ENCODE results near the gene CST3.
"Not testable (repeated sequence)": the region's sequence is repeated elsewhere in the genome, so short reads cannot be mapped to it uniquely, and the experiment has no call there.

CST3 gene, protein sequence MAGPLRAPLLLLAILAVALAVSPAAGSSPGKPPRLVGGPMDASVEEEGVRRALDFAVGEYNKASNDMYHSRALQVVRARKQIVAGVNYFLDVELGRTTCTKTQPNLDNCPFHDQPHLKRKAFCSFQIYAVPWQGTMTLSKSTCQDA

DNA sequence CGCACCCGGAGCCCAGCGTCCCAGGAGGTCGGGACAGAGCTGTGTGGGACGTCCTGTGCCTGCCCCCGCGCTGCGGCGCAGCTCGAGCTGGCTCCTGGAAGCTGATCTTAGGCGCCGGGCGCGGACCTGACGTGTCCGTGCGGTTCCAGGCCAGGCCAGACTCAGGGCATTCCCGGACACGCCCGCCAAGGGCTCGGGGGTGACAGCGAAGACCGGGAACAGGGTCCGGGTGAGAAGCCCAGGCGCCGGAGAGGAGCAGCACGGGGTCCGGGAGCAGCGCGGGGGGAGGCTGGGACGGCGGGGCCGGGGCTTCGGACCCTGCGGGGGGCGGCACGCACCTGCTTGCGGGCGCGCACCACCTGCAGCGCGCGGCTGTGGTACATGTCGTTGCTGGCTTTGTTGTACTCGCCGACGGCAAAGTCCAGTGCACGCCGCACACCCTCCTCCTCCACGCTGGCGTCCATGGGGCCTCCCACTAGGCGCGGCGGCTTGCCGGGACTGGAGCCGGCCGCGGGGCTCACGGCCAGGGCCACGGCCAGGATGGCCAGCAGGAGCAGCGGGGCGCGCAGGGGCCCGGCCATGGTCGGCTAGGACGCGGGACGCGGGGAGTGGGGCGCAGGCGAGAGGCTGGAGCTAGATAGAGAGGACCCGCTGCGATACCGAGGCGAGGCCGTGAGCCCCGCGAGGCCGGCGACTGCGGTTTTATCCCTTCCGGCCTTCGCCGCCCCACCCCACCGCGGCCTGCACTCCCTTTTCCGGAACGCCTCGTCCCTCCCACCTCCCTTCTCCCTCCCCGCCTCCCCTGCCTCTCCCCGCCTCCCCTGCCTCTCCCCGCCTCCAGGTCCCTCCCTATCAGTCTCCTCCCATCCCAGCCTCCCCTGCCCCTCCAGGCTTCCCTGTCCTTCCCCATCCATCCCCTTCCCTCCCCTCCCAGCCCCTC is at the start of gene CST3:
TSS of gene CST3 (minus strand) at position 674 of the 940 bp plus-strand sequence. CDS start at position 581, 93 bp downstream.
- peak within 1 kb of the TSS; percentile 87 for H3K4me3 ChIP-seq (ENCODE audit: low read depth, low read length)
- TF ChIP-seq, protein P1, sequence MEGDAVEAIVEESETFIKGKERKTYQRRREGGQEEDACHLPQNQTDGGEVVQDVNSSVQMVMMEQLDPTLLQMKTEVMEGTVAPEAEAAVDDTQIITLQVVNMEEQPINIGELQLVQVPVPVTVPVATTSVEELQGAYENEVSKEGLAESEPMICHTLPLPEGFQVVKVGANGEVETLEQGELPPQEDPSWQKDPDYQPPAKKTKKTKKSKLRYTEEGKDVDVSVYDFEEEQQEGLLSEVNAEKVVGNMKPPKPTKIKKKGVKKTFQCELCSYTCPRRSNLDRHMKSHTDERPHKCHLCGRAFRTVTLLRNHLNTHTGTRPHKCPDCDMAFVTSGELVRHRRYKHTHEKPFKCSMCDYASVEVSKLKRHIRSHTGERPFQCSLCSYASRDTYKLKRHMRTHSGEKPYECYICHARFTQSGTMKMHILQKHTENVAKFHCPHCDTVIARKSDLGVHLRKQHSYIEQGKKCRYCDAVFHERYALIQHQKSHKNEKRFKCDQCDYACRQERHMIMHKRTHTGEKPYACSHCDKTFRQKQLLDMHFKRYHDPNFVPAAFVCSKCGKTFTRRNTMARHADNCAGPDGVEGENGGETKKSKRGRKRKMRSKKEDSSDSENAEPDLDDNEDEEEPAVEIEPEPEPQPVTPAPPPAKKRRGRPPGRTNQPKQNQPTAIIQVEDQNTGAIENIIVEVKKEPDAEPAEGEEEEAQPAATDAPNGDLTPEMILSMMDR (IDR thresholded peaks at IDR 0.05; ENCODE audit: low read depth, low read length): no peak

DNA sequence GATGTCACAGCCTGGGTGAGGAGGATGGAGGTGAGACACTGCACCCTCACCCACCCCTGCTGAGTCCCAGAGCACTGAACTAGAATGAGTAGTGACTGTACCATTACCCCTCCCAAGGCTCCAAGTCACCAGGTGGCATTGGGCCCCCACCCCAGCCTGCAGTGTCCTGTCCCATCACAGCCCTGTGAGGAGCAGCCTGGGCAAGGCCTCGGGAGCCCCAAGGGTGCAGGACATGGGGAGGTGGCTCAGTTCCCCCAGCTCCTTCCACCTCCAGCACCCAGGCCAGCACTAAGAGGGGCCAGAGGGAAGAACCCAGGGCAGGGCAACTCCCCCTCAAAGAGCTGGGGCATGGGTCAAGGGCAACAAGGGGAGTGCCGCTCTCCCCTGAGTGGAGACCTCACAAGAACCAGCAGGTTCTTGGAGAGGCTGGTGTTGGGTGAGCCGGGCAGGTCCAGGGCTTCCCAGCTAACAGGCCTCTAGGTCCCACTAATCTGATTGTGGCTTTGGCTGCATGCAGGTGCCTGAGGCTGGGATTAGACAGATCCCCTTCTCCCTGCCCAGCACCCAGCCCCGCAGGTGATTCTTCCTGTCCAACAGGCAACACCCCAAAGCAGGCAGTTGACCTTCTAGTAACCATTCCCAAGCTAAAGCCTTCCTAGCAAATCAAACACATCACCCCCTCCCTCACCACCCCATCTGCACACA is 48.4 kb upstream of the CST3 start:
- no peak overlapping the region for H3K4me3 ChIP-seq (ENCODE audit: low read depth, low read length)
- TF ChIP-seq, protein P1 (IDR thresholded peaks at IDR 0.05; ENCODE audit: low read depth, low read length): no peak

DNA sequence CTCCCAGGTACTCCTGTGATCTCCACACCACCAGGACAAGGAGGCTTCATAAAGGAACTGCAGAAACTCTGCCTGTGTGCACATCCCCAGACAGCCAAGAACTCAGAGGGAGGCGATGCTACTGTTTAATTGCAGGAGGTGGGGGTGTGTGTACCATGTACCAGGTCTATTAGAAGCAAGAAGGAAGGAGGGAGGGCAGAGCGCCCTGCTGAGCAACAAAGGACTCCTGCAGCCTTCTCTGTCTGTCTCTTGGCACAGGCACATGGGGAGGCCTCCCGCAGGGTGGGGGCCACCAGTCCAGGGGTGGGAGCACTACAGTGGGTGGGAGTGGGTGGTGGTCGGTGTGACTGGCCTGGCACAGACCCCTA is 47.8 kb upstream of the CST3 start:
- H3K4me3 ChIP-seq (ENCODE audit: low read depth, low read length): not testable (repeated sequence)

DNA sequence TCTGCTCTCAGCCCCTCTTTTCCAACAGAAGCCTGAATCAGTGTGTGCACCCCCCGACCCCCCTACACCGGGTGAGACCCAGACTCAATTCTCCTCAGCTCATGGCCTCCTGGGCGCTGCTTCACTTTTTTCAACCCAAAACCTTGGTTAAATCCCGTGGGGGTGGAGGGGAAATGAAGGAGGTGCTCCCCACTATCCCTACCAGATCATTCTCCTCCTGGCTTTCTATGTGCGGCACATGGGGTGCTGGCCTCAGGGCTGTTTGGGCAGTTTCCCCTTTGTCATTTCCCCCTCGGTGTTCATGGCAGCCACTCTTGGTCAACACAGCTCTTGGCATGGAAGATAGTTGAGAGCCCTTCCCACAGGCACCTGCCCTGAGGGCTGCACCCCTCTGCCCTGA is 46.5 kb upstream of the CST3 start:
- H3K4me3 ChIP-seq (ENCODE audit: low read depth, low read length): no peak overlapping the region

DNA sequence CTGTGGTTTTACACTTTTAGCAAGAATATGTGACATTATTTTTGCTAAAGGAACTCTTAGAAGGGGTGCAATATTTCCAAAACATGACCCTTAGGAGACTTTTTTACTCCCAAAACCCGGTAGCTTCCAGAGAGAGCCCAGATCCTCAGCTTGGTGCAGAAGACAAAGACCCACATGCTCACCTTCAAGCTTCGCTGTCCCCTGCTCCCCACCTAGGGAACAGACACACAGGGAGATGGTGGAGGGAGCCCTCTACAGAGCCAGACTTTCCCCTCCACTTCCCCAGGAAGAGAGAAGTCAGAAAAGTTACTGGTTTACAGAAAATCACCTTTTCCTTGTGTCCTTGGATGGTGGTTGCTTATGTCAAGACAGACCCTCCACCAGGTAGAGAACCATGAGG is 46.1 kb upstream of the CST3 start:
- H3K4me3 ChIP-seq (ENCODE audit: low read depth, low read length): no peak overlapping the region
- TF ChIP-seq, protein P1 (IDR thresholded peaks at IDR 0.05; ENCODE audit: low read depth, low read length): no peak

More for the DNA sequence above, 46.5 kb upstream of the CST3 start:
- TF ChIP-seq, protein P1 (IDR thresholded peaks at IDR 0.05; ENCODE audit: low read depth, low read length): no peak

DNA sequence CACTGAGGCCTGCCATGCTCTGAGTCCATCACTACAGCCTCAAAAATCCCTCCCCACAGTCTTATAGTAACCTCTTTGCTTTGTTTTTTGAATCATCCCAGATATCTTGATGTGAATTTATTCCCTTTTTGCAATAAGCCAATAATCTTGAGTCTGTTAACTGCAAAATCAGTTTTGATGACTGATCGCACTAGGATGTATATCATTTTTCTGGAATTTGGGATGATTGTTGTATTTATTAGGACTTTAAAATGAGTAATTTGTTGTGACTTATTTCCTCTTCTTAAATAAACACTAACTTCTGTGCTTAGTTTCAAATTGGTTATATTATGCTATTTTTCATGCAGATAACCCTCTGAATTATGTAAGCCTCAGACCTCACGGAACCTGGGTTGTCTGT is 45.5 kb upstream of the CST3 start:
- TF ChIP-seq, protein P1 (IDR thresholded peaks at IDR 0.05; ENCODE audit: low read depth, low read length): no peak
- H3K4me3 ChIP-seq (ENCODE audit: low read depth, low read length): no peak overlapping the region

DNA sequence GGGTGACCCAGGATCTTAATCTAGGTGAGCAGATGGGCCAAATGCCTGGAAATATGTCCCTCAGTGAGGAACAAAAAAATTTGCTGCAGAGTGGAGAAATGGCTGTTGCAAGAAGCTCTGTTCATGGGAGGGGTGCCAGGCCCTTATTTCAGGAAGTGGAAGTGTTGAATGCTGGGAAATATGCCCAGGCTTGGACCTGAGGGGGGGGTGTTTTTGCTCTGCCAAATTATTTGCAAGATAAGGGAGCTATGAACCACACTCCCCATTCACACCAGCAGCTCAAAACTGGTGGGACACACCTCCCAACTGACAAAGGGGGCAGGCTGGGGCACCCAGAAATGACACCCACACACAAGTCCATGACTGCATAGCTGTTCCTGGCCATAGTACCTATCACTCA is 42.4 kb upstream of the CST3 start:
- TF ChIP-seq, protein P1 (IDR thresholded peaks at IDR 0.05; ENCODE audit: low read depth, low read length): no peak

More for the DNA sequence above, 42.4 kb upstream of the CST3 start:
- H3K4me3 ChIP-seq (ENCODE audit: low read depth, low read length): no peak overlapping the region
